HEK293 (cell line): ENCODE measurements around the gene TTC39C.

ENCODE experiments used
- CTCF ChIA-PET: fragments of 350-600 bp; formaldehyde crosslinking; extraction: SDS; loops from one replicate; lab custom pipeline; 2021; ENCODE audit warnings: antibody characterized with exemption; lab: Yijun Ruan, JAX
- POLR2A ChIA-PET: fragments of 300-600 bp; formaldehyde crosslinking; extraction: SDS; loops from one replicate; lab custom pipeline; 2020; ENCODE audit warnings: antibody characterized with exemption, inconsistent platforms; lab: Yijun Ruan, JAX
- H3K27ac ChIP-seq: fragments of 200-500 bp; sonication (Bioruptor generic); 2 replicates; pipeline ENCODE4 v1.5.1; 2014; ENCODE audit warnings: low read depth, low read length, control low read depth, inconsistent platforms; ENCODE audit errors: extremely low read depth
- H3K36me3 ChIP-seq, 2 experiments: fragments of 200-500 bp in 1 of 2; sonication (Bioruptor generic) in 1 of 2; 1 replicate in 1 of 2; 2 replicates in 1 of 2; pipeline ENCODE4 v1.5.1; 2014 to 2017; ENCODE audit warnings: inconsistent platforms in 2 of 2, low read length in 2 of 2; ENCODE audit not compliant: control insufficient read depth in 2 of 2, insufficient read depth in 1 of 2
- H3K4me1 ChIP-seq: fragments of 200-500 bp; sonication (Bioruptor generic); 2 replicates; pipeline ENCODE4 v1.5.1; 2014; ENCODE audit warnings: mild to moderate bottlenecking, low read length, inconsistent platforms; ENCODE audit not compliant: control insufficient read depth, insufficient read depth
- H3K4me3 ChIP-seq: 2 replicates; pipeline ENCODE4 v1.5.1; 2011; ENCODE audit warnings: low read depth, mild to moderate bottlenecking, control low read depth, low read length, moderate library complexity
- H3K9me3 ChIP-seq: fragments of 200-500 bp; sonication (Bioruptor generic); 2 replicates; pipeline ENCODE4 v1.5.1; 2014; ENCODE audit warnings: low read depth, low read length, inconsistent platforms; ENCODE audit not compliant: control insufficient read depth, insufficient read depth
- BCL11A ChIP-seq: fragments of 450-650 bp; formaldehyde crosslinking; IDR thresholded peaks from 2 replicates; pipeline ENCODE4 v1.5.1; 2016; ENCODE audit warnings: low read depth, missing biosample characterization, missing genetic modification characterization
- BCL11B ChIP-seq: fragments of 450-650 bp; formaldehyde crosslinking; IDR thresholded peaks from 2 replicates; pipeline ENCODE4 v1.5.1; 2016; ENCODE audit warnings: low read depth, missing biosample characterization, missing genetic modification characterization
- OVOL3 ChIP-seq: fragments of 450-650 bp; formaldehyde crosslinking; IDR thresholded peaks from 2 replicates; pipeline ENCODE4 v1.5.1; 2016; ENCODE audit warnings: missing biosample characterization, missing genetic modification characterization
- PRDM1 ChIP-seq: fragments of 450-650 bp; formaldehyde crosslinking; IDR thresholded peaks from 2 replicates; pipeline ENCODE4; 2016; ENCODE audit warnings: missing biosample characterization, missing genetic modification characterization
- SCRT1 ChIP-seq: fragments of 450-650 bp; formaldehyde crosslinking; IDR thresholded peaks from 2 replicates; pipeline ENCODE4 v1.5.1; 2016; ENCODE audit warnings: missing biosample characterization, missing genetic modification characterization, borderline replicate concordance
- ZBTB21 ChIP-seq: fragments of 450-650 bp; formaldehyde crosslinking; IDR thresholded peaks from 2 replicates; pipeline ENCODE4 v1.5.1; 2017; ENCODE audit warnings: missing biosample characterization, missing genetic modification characterization
- ZNF10 ChIP-seq: fragments of 450-650 bp; formaldehyde crosslinking; IDR thresholded peaks from 2 replicates; pipeline ENCODE4 v1.5.1; 2017; ENCODE audit warnings: missing biosample characterization, missing genetic modification characterization
- ZNF114 ChIP-seq: fragments of 450-650 bp; formaldehyde crosslinking; IDR thresholded peaks from 2 replicates; pipeline ENCODE4 v1.5.0; 2017; ENCODE audit warnings: missing biosample characterization, missing genetic modification characterization
- ZNF169 ChIP-seq: fragments of 450-650 bp; formaldehyde crosslinking; IDR thresholded peaks from 2 replicates; pipeline ENCODE4 v1.5.1; 2016; ENCODE audit warnings: missing biosample characterization, missing genetic modification characterization
- ZNF202 ChIP-seq: fragments of 450-650 bp; formaldehyde crosslinking; IDR thresholded peaks from 2 replicates; pipeline ENCODE4 v1.5.1; 2016; ENCODE audit warnings: missing biosample characterization, missing genetic modification characterization, borderline replicate concordance
- ZNF221 ChIP-seq: fragments of 450-650 bp; formaldehyde crosslinking; IDR thresholded peaks from 2 replicates; pipeline ENCODE4 v1.5.1; 2017; ENCODE audit warnings: missing biosample characterization, missing genetic modification characterization, borderline replicate concordance
- ZNF239 ChIP-seq: fragments of 450-650 bp; formaldehyde crosslinking; IDR thresholded peaks from 2 replicates; pipeline ENCODE4 v1.5.1; 2016; ENCODE audit warnings: missing biosample characterization, missing genetic modification characterization
- ZNF394 ChIP-seq: fragments of 450-650 bp; formaldehyde crosslinking; IDR thresholded peaks from 2 replicates; pipeline ENCODE4 v1.5.1; 2016; ENCODE audit warnings: missing biosample characterization, missing genetic modification characterization, mild to moderate bottlenecking, moderate library complexity, borderline replicate concordance
- ZNF404 ChIP-seq: fragments of 450-650 bp; formaldehyde crosslinking; IDR thresholded peaks from 2 replicates; pipeline ENCODE4 v1.5.1; 2017; ENCODE audit warnings: missing biosample characterization, missing genetic modification characterization
- ZNF48 ChIP-seq: fragments of 450-650 bp; formaldehyde crosslinking; IDR thresholded peaks from 2 replicates; pipeline ENCODE4 v1.5.1; 2016; ENCODE audit warnings: missing biosample characterization, missing genetic modification characterization
- ZNF549 ChIP-seq: fragments of 450-650 bp; IDR thresholded peaks from 2 replicates; pipeline ENCODE4 v1.5.1; 2018; ENCODE audit warnings: missing biosample characterization, missing genetic modification characterization, mild to moderate bottlenecking, inconsistent platforms, moderate library complexity
- ZNF621 ChIP-seq: fragments of 450-650 bp; formaldehyde crosslinking; IDR thresholded peaks from 2 replicates; pipeline ENCODE4 v1.5.1; 2017; ENCODE audit warnings: missing biosample characterization, missing genetic modification characterization
- ZNF626 ChIP-seq: fragments of 450-650 bp; sonication (Bioruptor Pico); formaldehyde crosslinking; IDR thresholded peaks from 2 replicates; pipeline ENCODE4 v1.5.1; 2018; ENCODE audit warnings: missing biosample characterization, missing genetic modification characterization, inconsistent platforms
- ZNF670 ChIP-seq: fragments of 450-650 bp; formaldehyde crosslinking; IDR thresholded peaks from 2 replicates; pipeline ENCODE4 v1.5.1; 2016; ENCODE audit warnings: missing biosample characterization, missing genetic modification characterization, low read depth
- ZNF701 ChIP-seq: fragments of 450-650 bp; formaldehyde crosslinking; IDR thresholded peaks from 2 replicates; pipeline ENCODE4 v1.5.1; 2016; ENCODE audit warnings: missing biosample characterization, missing genetic modification characterization
- ZNF76 ChIP-seq: fragments of 450-650 bp; formaldehyde crosslinking; IDR thresholded peaks from 2 replicates; pipeline ENCODE4; 2016; ENCODE audit warnings: low read depth, missing biosample characterization, missing genetic modification characterization, borderline replicate concordance
- ZNF830 ChIP-seq: fragments of 450-650 bp; IDR thresholded peaks from 2 replicates; pipeline ENCODE4 v1.5.0; 2018; ENCODE audit warnings: missing biosample characterization, missing genetic modification characterization, low read depth, mild to moderate bottlenecking, moderate library complexity
- TF ChIP-seq, protein P1 (sequence below): fragments of 450-650 bp; formaldehyde crosslinking; IDR thresholded peaks from 2 replicates; pipeline ENCODE4 v1.5.1; 2017; ENCODE audit warnings: missing biosample characterization, missing genetic modification characterization
- TF ChIP-seq, protein P2 (sequence below): fragments of 450-650 bp; formaldehyde crosslinking; IDR thresholded peaks from 2 replicates; pipeline ENCODE4 v1.5.1; 2017; ENCODE audit warnings: missing biosample characterization, missing genetic modification characterization
- TF ChIP-seq, protein P3 (sequence below): fragments of 450-650 bp; formaldehyde crosslinking; IDR thresholded peaks from 2 replicates; pipeline ENCODE4 v1.5.1; 2016; ENCODE audit warnings: missing biosample characterization, missing genetic modification characterization, low read depth
- TF ChIP-seq, protein P4 (sequence below): fragments of 450-650 bp; formaldehyde crosslinking; conservative IDR thresholded peaks from 2 replicates; pipeline ENCODE4 v1.5.1; 2016; ENCODE audit warnings: low read depth, missing biosample characterization, missing genetic modification characterization

The TTC39C gene

DNA sequence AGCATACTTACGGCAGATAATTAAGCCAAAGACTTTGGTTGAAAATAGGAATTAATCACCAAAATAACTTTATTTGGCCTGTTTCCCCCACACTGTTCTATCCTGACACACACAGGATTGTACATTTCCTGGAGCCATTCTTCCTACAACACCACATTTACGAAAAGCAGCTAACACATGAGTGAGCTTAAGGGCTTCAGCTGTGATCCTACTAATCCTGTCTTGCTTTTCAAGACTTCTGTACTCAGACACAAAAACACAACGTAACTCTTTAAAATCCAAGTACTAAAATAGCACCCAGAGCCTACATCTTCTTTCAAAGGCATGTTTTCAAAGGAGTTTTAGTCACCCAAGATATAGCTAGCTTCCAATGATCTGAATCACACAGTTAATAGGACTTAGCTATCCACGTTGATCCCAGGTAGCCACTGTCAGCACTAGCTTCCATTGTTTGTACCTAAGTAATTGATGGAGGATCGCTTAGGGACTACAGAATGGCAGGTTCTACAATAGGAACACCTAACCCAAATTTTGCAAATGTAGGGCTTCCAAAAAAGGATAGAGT, 42.8 kb upstream of the TTC39C start:
- CTCF ChIA-PET: no interaction called here
- POLR2A ChIA-PET: no interaction called here
- Histone ChIP-seq H3K36me3 (no peaks in the 10 kb centered on the region), H3K27ac (no peak overlapping the region), H3K4me1 (no peaks in the 10 kb centered on the region), H3K9me3 (no peaks in the 10 kb centered on the region), H3K4me3 (no peak overlapping the region)
- TF ChIP-seq, protein P1, sequence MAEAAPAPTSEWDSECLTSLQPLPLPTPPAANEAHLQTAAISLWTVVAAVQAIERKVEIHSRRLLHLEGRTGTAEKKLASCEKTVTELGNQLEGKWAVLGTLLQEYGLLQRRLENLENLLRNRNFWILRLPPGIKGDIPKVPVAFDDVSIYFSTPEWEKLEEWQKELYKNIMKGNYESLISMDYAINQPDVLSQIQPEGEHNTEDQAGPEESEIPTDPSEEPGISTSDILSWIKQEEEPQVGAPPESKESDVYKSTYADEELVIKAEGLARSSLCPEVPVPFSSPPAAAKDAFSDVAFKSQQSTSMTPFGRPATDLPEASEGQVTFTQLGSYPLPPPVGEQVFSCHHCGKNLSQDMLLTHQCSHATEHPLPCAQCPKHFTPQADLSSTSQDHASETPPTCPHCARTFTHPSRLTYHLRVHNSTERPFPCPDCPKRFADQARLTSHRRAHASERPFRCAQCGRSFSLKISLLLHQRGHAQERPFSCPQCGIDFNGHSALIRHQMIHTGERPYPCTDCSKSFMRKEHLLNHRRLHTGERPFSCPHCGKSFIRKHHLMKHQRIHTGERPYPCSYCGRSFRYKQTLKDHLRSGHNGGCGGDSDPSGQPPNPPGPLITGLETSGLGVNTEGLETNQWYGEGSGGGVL: no peak
- no peak for TF ChIP-seq ZNF670 (tag by site-specific recombination)
- no peak for TF ChIP-seq ZNF621 (tag by site-specific recombination)
- no peak for TF ChIP-seq ZNF701 (tag by site-specific recombination)
- TF ChIP-seq ZNF221 (tag by site-specific recombination): no peak
- TF ChIP-seq PRDM1: no peak
- no peak for TF ChIP-seq BCL11A
- no peak for TF ChIP-seq ZNF10
- TF ChIP-seq ZNF239 (tag by site-specific recombination): no peak
- TF ChIP-seq ZNF114 (tag by site-specific recombination): no peak
- TF ChIP-seq, protein P2, sequence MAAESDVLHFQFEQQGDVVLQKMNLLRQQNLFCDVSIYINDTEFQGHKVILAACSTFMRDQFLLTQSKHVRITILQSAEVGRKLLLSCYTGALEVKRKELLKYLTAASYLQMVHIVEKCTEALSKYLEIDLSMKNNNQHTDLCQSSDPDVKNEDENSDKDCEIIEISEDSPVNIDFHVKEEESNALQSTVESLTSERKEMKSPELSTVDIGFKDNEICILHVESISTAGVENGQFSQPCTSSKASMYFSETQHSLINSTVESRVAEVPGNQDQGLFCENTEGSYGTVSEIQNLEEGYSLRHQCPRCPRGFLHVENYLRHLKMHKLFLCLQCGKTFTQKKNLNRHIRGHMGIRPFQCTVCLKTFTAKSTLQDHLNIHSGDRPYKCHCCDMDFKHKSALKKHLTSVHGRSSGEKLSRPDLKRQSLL (tag by site-specific recombination): no peak
- TF ChIP-seq SCRT1 (tag by site-specific recombination): no peak
- TF ChIP-seq, protein P3, sequence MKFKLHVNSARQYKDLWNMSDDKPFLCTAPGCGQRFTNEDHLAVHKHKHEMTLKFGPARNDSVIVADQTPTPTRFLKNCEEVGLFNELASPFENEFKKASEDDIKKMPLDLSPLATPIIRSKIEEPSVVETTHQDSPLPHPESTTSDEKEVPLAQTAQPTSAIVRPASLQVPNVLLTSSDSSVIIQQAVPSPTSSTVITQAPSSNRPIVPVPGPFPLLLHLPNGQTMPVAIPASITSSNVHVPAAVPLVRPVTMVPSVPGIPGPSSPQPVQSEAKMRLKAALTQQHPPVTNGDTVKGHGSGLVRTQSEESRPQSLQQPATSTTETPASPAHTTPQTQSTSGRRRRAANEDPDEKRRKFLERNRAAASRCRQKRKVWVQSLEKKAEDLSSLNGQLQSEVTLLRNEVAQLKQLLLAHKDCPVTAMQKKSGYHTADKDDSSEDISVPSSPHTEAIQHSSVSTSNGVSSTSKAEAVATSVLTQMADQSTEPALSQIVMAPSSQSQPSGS (tag by site-specific recombination): no peak
- no peak for TF ChIP-seq ZNF626 (tag by site-specific recombination)
- TF ChIP-seq ZBTB21 (tag by site-specific recombination): no peak
- no peak for TF ChIP-seq ZNF48
- TF ChIP-seq ZNF394 (tag by site-specific recombination): no peak
- no peak for TF ChIP-seq ZNF830 (tag by site-specific recombination)
- no peak for TF ChIP-seq OVOL3 (tag by site-specific recombination)

DNA sequence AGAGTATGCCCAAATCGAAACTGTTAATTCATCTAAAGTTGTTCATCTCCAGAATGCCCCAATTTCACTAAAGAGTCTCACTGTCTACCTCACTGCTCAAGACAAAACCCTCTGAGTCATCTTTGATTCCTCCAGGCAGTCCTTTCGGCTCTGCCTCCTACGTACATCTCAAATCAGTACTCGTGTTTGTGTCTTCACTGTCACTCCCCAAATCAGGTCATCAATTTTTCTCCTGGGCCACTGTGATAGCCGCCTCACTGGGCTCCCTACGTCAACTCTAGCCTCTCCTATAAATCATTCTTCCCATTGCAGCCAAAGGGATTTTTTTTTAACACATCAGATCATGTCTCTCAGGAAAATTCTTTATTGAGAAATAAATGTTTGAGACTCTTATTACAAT, 42.1 kb upstream of the TTC39C start:
- ChIA-PET POLR2A (no interaction called here), CTCF (no interaction called here)

More for the DNA sequence above, 42.1 kb upstream of the TTC39C start:
- Histone ChIP-seq H3K4me3 (no peak overlapping the region), H3K4me1 (no peaks in the 10 kb centered on the region), H3K27ac (no peak overlapping the region), H3K36me3 (no peaks in the 10 kb centered on the region), H3K9me3 (no peaks in the 10 kb centered on the region)
- TF ChIP-seq ZNF76 (tag by site-specific recombination) (no peak), ZNF404 (tag by site-specific recombination) (no peak), ZNF549 (tag by site-specific recombination) (no peak), BCL11B (no peak), ZNF202 (tag by site-specific recombination) (no peak), ZNF169 (tag by site-specific recombination) (no peak)
- TF ChIP-seq, protein P4, sequence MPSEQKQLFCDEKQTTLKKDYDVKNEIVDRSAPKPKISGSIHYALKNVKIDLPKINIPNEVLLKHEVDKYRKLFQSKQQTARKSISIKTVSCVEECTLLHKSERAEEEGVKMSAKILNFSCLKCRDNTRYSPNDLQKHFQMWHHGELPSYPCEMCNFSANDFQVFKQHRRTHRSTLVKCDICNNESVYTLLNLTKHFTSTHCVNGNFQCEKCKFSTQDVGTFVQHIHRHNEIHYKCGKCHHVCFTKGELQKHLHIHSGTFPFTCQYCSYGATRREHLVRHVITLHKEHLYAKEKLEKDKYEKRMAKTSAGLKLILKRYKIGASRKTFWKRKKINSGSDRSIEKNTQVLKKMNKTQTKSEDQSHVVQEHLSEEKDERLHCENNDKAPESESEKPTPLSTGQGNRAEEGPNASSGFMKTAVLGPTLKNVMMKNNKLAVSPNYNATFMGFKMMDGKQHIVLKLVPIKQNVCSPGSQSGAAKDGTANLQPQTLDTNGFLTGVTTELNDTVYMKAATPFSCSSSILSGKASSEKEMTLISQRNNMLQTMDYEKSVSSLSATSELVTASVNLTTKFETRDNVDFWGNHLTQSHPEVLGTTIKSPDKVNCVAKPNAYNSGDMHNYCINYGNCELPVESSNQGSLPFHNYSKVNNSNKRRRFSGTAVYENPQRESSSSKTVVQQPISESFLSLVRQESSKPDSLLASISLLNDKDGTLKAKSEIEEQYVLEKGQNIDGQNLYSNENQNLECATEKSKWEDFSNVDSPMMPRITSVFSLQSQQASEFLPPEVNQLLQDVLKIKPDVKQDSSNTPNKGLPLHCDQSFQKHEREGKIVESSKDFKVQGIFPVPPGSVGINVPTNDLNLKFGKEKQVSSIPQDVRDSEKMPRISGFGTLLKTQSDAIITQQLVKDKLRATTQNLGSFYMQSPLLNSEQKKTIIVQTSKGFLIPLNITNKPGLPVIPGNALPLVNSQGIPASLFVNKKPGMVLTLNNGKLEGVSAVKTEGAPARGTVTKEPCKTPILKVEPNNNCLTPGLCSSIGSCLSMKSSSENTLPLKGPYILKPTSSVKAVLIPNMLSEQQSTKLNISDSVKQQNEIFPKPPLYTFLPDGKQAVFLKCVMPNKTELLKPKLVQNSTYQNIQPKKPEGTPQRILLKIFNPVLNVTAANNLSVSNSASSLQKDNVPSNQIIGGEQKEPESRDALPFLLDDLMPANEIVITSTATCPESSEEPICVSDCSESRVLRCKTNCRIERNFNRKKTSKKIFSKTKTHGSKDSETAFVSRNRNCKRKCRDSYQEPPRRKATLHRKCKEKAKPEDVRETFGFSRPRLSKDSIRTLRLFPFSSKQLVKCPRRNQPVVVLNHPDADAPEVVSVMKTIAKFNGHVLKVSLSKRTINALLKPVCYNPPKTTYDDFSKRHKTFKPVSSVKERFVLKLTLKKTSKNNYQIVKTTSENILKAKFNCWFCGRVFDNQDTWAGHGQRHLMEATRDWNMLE (tag by site-specific recombination): no peak
